ENCODE measurements around the gene TMEM198. TPM values are rescaled to one million over a fixed set of nuclear protein-coding genes. Genes with fewer than 3 reads are reported as not detected.
A peak's percentile ranks its signal among the peaks of the same experiment; 100 is the strongest.

TMEM198 gene
- total and polyA plus RNA-seq, 9 of the 15 experiments (the other 6 are each of a cell fraction or from before 2014, with no cell fraction given) = 0.03 to 3.8 (median 1.0) TPM

GRCh38 chr2:219509780-219510511 is 33.9 kb upstream of the TMEM198 start (continued):
- TF ChIP-seq AFF1 (IDR thresholded peaks at IDR 0.05; ENCODE audit: low read depth in 1 of 2, partially characterized antibody in 2 of 2) (peak in 1 of 2 experiments; percentile 61), CBX5 (IDR thresholded peaks at IDR 0.05; ENCODE audit: borderline replicate concordance, low read depth) (peak; percentile 42; the same call in 1 of the 2 replicates), HDAC3 (IDR thresholded peaks at IDR 0.05; ENCODE audit: borderline replicate concordance, partially characterized antibody) (peak; percentile 92), HCFC1 (IDR thresholded peaks at IDR 0.05; ENCODE audit: low read depth, low read length) (no peak), BDP1 (IDR thresholded peaks at IDR 0.05; ENCODE audit: insufficient read depth, insufficient read length) (no peak), HDAC1 (IDR thresholded peaks at IDR 0.05) (peak; percentile 42 to 98; a peak in 2 of 4 replicates), TEAD4 (IDR thresholded peaks at IDR 0.05; ENCODE audit: low read length) (peak; percentile 94), TEAD4 (CRISPR knock-in tag; IDR thresholded peaks at IDR 0.05; ENCODE audit: borderline replicate concordance) (no peak), RBFOX2 (IDR thresholded peaks at IDR 0.05; ENCODE audit: low read depth, low read length) (peak; percentile 54), GABPA (tag; conservative IDR thresholded peaks at IDR 0.05; ENCODE audit: low read depth) (0 out of 2 replicates have a peak, but pooled peaks have one; percentile 20), ZNF239 (CRISPR knock-in tag; IDR thresholded peaks at IDR 0.05) (no peak), ZBTB11 (CRISPR knock-in tag; IDR thresholded peaks at IDR 0.05) (peak in 1 of 3 experiments; percentile 58; a peak in 1 of 6 replicates), ETV1 (tag; conservative IDR thresholded peaks at IDR 0.05; ENCODE audit: low read depth) (peak; percentile 59), CREB3L1 (IDR thresholded peaks at IDR 0.05; ENCODE audit: borderline replicate concordance, low read depth) (no peak), BCL6 (CRISPR knock-in tag; IDR thresholded peaks at IDR 0.05) (no peak), ZNF23 (CRISPR knock-in tag; IDR thresholded peaks at IDR 0.05) (no peak), CBFB (CRISPR knock-in tag; IDR thresholded peaks at IDR 0.05) (no peak), NCOR1 (IDR thresholded peaks at IDR 0.05) (peak; percentile 98), ARID2 (IDR thresholded peaks at IDR 0.05) (no peak)

Data from K562 (cell line).